DND-41 (cell line): ENCODE results near the gene C10orf105.

Experiments used
- EZH2 ChIP-seq: IDR thresholded peaks from 3 replicates; pipeline ENCODE4 v1.6.1; 2012; ENCODE audit warnings: borderline replicate concordance, low read depth, mild to moderate bottlenecking, moderate library complexity, low read length, inconsistent platforms; ENCODE audit not compliant: severe bottlenecking
- TF ChIP-seq, protein P1 (sequence below): IDR thresholded peaks from 2 replicates; pipeline ENCODE4 v1.5.1; 2012; ENCODE audit warnings: borderline replicate concordance, low read length, moderate library complexity, mild to moderate bottlenecking; ENCODE audit not compliant: poor library complexity, severe bottlenecking; ENCODE audit errors: extremely low read depth

- TF ChIP-seq, protein P1, sequence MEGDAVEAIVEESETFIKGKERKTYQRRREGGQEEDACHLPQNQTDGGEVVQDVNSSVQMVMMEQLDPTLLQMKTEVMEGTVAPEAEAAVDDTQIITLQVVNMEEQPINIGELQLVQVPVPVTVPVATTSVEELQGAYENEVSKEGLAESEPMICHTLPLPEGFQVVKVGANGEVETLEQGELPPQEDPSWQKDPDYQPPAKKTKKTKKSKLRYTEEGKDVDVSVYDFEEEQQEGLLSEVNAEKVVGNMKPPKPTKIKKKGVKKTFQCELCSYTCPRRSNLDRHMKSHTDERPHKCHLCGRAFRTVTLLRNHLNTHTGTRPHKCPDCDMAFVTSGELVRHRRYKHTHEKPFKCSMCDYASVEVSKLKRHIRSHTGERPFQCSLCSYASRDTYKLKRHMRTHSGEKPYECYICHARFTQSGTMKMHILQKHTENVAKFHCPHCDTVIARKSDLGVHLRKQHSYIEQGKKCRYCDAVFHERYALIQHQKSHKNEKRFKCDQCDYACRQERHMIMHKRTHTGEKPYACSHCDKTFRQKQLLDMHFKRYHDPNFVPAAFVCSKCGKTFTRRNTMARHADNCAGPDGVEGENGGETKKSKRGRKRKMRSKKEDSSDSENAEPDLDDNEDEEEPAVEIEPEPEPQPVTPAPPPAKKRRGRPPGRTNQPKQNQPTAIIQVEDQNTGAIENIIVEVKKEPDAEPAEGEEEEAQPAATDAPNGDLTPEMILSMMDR, result no peak
- TF ChIP-seq EZH2, result no peak
These were observed 52.8 kb downstream of the C10orf105 start for GRCh38 chr10:71666639-71667386.
